Measurements from ENCODE around the gene CLTC. TPM values are rescaled to one million over a fixed set of nuclear protein-coding genes. Genes with fewer than 3 reads are reported as not detected.

CLTC gene
- total RNA-seq, 4 donors from 2014 or later, result 141 to 284 (median 237) TPM

GRCh38 chr17:59669411-59669810 lies 49.7 kb downstream of the CLTC start:
- no peak for TF ChIP-seq CTCF (IDR thresholded peaks at IDR 0.05; ENCODE audit: low read depth)

- no peak for TF ChIP-seq CTCF (IDR thresholded peaks at IDR 0.05; ENCODE audit: low read depth)
Observed at GRCh38 chr17:59669944-59670343, 50.2 kb downstream of the CLTC start.

GRCh38 chr17:59671386-59671785 lies 51.7 kb downstream of the CLTC start:
- TF ChIP-seq CTCF (IDR thresholded peaks at IDR 0.05; ENCODE audit: low read depth), result no peak

GRCh38 chr17:59675231-59675630 lies 55.5 kb downstream of the CLTC start:
- TF ChIP-seq CTCF (IDR thresholded peaks at IDR 0.05; ENCODE audit: low read depth), result no peak

GRCh38 chr17:59676716-59677115 lies 57.0 kb downstream of the CLTC start:
- no peak for TF ChIP-seq CTCF (IDR thresholded peaks at IDR 0.05; ENCODE audit: low read depth)

- no peak for TF ChIP-seq CTCF (IDR thresholded peaks at IDR 0.05; ENCODE audit: low read depth)
Observed at GRCh38 chr17:59678918-59679317, 59.2 kb downstream of the CLTC start.

- TF ChIP-seq CTCF (IDR thresholded peaks at IDR 0.05; ENCODE audit: low read depth), result no peak
Observed at GRCh38 chr17:59680314-59680713, 60.6 kb downstream of the CLTC start.
